Chondrocyte (in vitro differentiated cells): ENCODE data around the gene LTBP3. TPM values are rescaled to one million over a fixed set of nuclear protein-coding genes. Genes with fewer than 3 reads are reported as not detected.

Experiments
- DNase-seq: peaks from one replicate; pipeline ENCODE4 v3.0.0; 2021; ENCODE audit warnings: mixed read lengths, low spot score
- H3K27ac Mint-ChIP-seq: one replicate; pipeline ENCODE4 v1.8.0; 2021; ENCODE audit warnings: mild to moderate bottlenecking, moderate library complexity, mixed read lengths; ENCODE audit not compliant: unreplicated experiment
- H3K27me3 Mint-ChIP-seq: 2 replicates; pipeline ENCODE4 v1.8.0; 2021; ENCODE audit warnings: low read depth, mixed read lengths
- H3K36me3 Mint-ChIP-seq: 2 replicates; pipeline ENCODE4 v1.8.0; 2021; ENCODE audit warnings: low read depth, mixed read lengths
- H3K4me1 Mint-ChIP-seq: 2 replicates; pipeline ENCODE4 v1.8.0; 2021; ENCODE audit warnings: low read depth, mild to moderate bottlenecking, mixed read lengths
- H3K4me3 Mint-ChIP-seq: one replicate; pipeline ENCODE4 v1.8.0; 2021; ENCODE audit warnings: mild to moderate bottlenecking, moderate library complexity, mixed read lengths; ENCODE audit not compliant: unreplicated experiment
- H3K9me3 Mint-ChIP-seq: 2 replicates; pipeline ENCODE4 v1.8.0; 2021; ENCODE audit warnings: low read depth, mixed read lengths
- CTCF ChIP-seq: fragments of 200-600 bp; sonication (generic); IDR thresholded peaks from 2 replicates; pipeline ENCODE4 v1.5.0; 2021; ENCODE audit warnings: antibody characterized with exemption, mild to moderate bottlenecking, moderate library complexity
- total RNA-seq: library from RNA; stranded (reverse); gene quantifications from 3 replicates; pipeline ENCODE4 v1.2.1, GENCODE V29; 2021

Gene LTBP3
- total RNA-seq, 1 donor from 2014 or later: 271 TPM

GRCh38 chr11:65506772-65507505 is 51.2 kb downstream of the LTBP3 start:
- Mint-ChIP-seq H3K27me3 (no peaks in the 10 kb centered on the region), H3K9me3 (no peaks in the 10 kb centered on the region), H3K4me3 (no peak overlapping the region), H3K36me3 (peaks cover 36% of the 10 kb centered on the region), H3K27ac (no peak overlapping the region), H3K4me1 (peaks cover 42% of the 10 kb centered on the region)
- peak; percentile 49 for DNase-seq
- TF ChIP-seq CTCF: no peak

GRCh38 chr11:65506290-65506771 is 51.8 kb downstream of the LTBP3 start:
- TF ChIP-seq CTCF: no peak
- H3K36me3 Mint-ChIP-seq: peaks cover 36% of the 10 kb centered on the region
- DNase-seq: no peak
- peaks cover 42% of the 10 kb centered on the region for H3K4me1 Mint-ChIP-seq
- H3K27me3 Mint-ChIP-seq: no peaks in the 10 kb centered on the region
- no peaks in the 10 kb centered on the region for H3K9me3 Mint-ChIP-seq
- no peak overlapping the region for H3K27ac Mint-ChIP-seq
- H3K4me3 Mint-ChIP-seq: no peak overlapping the region

- no peaks in the 10 kb centered on the region for H3K27me3 Mint-ChIP-seq
- no peak overlapping the region for H3K4me3 Mint-ChIP-seq
- no peaks in the 10 kb centered on the region for H3K9me3 Mint-ChIP-seq
- peaks cover 36% of the 10 kb centered on the region for H3K36me3 Mint-ChIP-seq
- no peak overlapping the region for H3K27ac Mint-ChIP-seq
- peaks cover 41% of the 10 kb centered on the region for H3K4me1 Mint-ChIP-seq
- no peak for TF ChIP-seq CTCF
- DNase-seq: peak; percentile 35
Observed at GRCh38 chr11:65505466-65506289, 52.5 kb downstream of the LTBP3 start.

GRCh38 chr11:65504674-65505465 is 53.3 kb downstream of the LTBP3 start:
- no peak for DNase-seq
- H3K27ac Mint-ChIP-seq: no peak overlapping the region
- no peak for TF ChIP-seq CTCF
- no peaks in the 10 kb centered on the region for H3K27me3 Mint-ChIP-seq
- H3K4me3 Mint-ChIP-seq: no peak overlapping the region
- H3K36me3 Mint-ChIP-seq: peaks cover 36% of the 10 kb centered on the region
- peaks cover 39% of the 10 kb centered on the region for H3K4me1 Mint-ChIP-seq
- no peaks in the 10 kb centered on the region for H3K9me3 Mint-ChIP-seq
